Hepatocyte (in vitro differentiated cells): ENCODE results near the gene PAOX. TPM values are rescaled to one million over a fixed set of nuclear protein-coding genes. Genes with fewer than 3 reads are reported as not detected.
"Not testable (repeated sequence)": the region's sequence is repeated elsewhere in the genome, so short reads cannot be mapped to it uniquely, and the experiment has no call there.

Experiments
- DNase-seq: peaks from one replicate; pipeline ENCODE4 v3.0.0-alpha.2; 2016; ENCODE audit warnings: low spot score
- H2AFZ ChIP-seq: fragments of 200-600 bp; sonication (generic); 2 replicates; pipeline ENCODE4 v1.6.0; 2016; ENCODE audit warnings: antibody characterized with exemption, mild to moderate bottlenecking
- H3K27ac ChIP-seq: fragments of 200-600 bp; sonication (generic); 2 replicates; pipeline ENCODE4 v1.5.1; 2016; ENCODE audit warnings: mild to moderate bottlenecking
- H3K27me3 ChIP-seq: fragments of 200-600 bp; sonication (generic); 2 replicates; pipeline ENCODE4 v1.6.1; 2016
- H3K36me3 ChIP-seq: fragments of 200-600 bp; sonication (generic); replicated peaks from 2 replicates; pipeline ENCODE4 v1.5.1; 2016; ENCODE audit warnings: low read depth; ENCODE audit not compliant: insufficient read depth
- H3K4me1 ChIP-seq: fragments of 200-600 bp; sonication (generic); 2 replicates; pipeline ENCODE4 v1.5.1; 2016; ENCODE audit warnings: mild to moderate bottlenecking, moderate library complexity; ENCODE audit not compliant: insufficient read depth
- H3K4me2 ChIP-seq: fragments of 200-600 bp; sonication (generic); 2 replicates; pipeline ENCODE4 v1.6.0; 2016
- H3K4me3 ChIP-seq: fragments of 200-600 bp; sonication (generic); 2 replicates; pipeline ENCODE4 v1.5.1; 2016; ENCODE audit warnings: mild to moderate bottlenecking
- H3K79me2 ChIP-seq: fragments of 200-600 bp; sonication (generic); 2 replicates; pipeline ENCODE4 v1.6.0; 2017; ENCODE audit warnings: mild to moderate bottlenecking
- H3K9me2 ChIP-seq: fragments of 200-600 bp; sonication (generic); replicated peaks from 2 replicates; pipeline ENCODE4 v1.6.0; 2017; ENCODE audit warnings: mild to moderate bottlenecking; ENCODE audit not compliant: insufficient read depth
- H3K9me3 ChIP-seq: fragments of 200-600 bp; sonication (generic); 2 replicates; pipeline ENCODE4 v1.5.1; 2016; ENCODE audit warnings: low read depth, mild to moderate bottlenecking
- H4K20me1 ChIP-seq: fragments of 200-600 bp; sonication (generic); 2 replicates; pipeline ENCODE4 v1.6.0; 2016; ENCODE audit warnings: mild to moderate bottlenecking; ENCODE audit not compliant: insufficient read depth, poor library complexity, severe bottlenecking
- EZH2 ChIP-seq: fragments of 200-600 bp; sonication (generic); IDR thresholded peaks from 2 replicates; pipeline ENCODE4 v1.6.1; 2016; ENCODE audit warnings: antibody characterized with exemption, mild to moderate bottlenecking, borderline replicate concordance
- EZH2phosphoT487 ChIP-seq: fragments of 200-600 bp; sonication (generic); IDR thresholded peaks from one replicate; pipeline ENCODE4 v1.6.1; 2018; ENCODE audit warnings: antibody characterized with exemption, mild to moderate bottlenecking, low read depth, moderate library complexity; ENCODE audit not compliant: unreplicated experiment, severe bottlenecking
- WGBS: methylation state at CpG from one replicate; pipeline ENCODE4 v1.1.6; 2016; ENCODE audit warnings: low lambda C conversion rate; ENCODE audit errors: missing lambda C conversion rate; 5-methylcytosine and 5-hydroxymethylcytosine counted together
- polyA plus RNA-seq: library from polyadenylated mRNA; unstranded; fragments of >200 nt; fragmentation: Nextera tagmentation; extraction: Ambion mirVana; gene quantifications from 2 replicates; pipeline ENCODE4 v1.2.1, GENCODE V29; 2016
- total RNA-seq: library from RNA; depleted of rRNA; stranded (reverse); fragments of >200 nt; gene quantifications from 2 replicates; pipeline ENCODE4 v1.2.3, GENCODE V29; 2014
- TF ChIP-seq, protein P1 (sequence below): fragments of 200-600 bp; sonication (generic); IDR thresholded peaks from 2 replicates; pipeline ENCODE4 v1.5.1; 2016; ENCODE audit warnings: antibody characterized with exemption, mild to moderate bottlenecking; ENCODE audit not compliant: poor library complexity

Gene PAOX
- total and polyA plus RNA-seq, 2 experiments from 2014 or later, result 11.5 to 19.6 TPM

DNA sequence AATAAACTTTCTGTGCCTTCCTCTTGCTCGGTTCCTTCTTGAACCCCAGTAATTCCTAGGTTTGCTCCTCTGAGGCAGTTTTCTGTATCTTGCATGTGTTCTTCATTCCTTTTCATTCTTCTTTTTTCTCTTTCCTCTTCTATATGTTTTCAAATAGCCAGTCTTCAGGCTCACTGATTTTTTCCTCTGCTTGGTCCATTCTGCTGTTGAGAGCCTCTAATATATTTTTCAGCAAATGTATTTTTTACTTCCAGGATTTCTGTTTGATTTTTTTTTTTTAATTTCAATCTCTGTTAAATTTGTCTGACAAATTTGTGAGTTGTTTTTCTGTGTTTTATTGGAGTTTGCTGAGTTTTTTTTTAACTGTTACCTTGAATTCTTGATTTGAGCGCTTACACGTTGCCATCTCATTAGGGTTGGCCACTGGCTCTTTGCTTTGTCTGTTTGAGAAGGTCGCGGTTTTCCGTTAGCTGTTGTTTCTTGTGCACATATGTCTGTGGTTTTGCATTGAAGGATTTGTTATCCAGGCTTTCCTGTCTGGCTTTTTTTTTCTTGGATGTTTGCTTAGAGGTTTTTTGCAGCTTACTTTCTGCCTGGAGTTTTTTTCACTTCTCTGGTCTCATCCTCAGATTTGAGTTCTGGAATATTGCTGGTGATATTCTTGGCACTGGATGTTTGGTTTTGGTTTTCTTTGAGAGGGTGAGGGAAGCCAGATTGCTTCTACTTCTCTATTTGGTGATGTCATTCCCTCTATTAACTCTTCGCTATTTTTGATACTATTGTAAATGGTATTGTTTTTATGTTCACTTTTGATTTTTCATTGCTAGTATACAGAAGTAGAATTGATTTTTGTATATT, 32.7 kb downstream of the PAOX start:
- no peak for TF ChIP-seq EZH2phosphoT487
- TF ChIP-seq EZH2, result no peak
- TF ChIP-seq, protein P1, sequence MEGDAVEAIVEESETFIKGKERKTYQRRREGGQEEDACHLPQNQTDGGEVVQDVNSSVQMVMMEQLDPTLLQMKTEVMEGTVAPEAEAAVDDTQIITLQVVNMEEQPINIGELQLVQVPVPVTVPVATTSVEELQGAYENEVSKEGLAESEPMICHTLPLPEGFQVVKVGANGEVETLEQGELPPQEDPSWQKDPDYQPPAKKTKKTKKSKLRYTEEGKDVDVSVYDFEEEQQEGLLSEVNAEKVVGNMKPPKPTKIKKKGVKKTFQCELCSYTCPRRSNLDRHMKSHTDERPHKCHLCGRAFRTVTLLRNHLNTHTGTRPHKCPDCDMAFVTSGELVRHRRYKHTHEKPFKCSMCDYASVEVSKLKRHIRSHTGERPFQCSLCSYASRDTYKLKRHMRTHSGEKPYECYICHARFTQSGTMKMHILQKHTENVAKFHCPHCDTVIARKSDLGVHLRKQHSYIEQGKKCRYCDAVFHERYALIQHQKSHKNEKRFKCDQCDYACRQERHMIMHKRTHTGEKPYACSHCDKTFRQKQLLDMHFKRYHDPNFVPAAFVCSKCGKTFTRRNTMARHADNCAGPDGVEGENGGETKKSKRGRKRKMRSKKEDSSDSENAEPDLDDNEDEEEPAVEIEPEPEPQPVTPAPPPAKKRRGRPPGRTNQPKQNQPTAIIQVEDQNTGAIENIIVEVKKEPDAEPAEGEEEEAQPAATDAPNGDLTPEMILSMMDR, result no peak
- Histone ChIP-seq H3K4me1 (no peaks in the 10 kb centered on the region), H2AFZ (no peak overlapping the region), H3K36me3 (peaks cover 28% of the 10 kb centered on the region), H3K4me3 (no peak overlapping the region), H3K9me3 (peaks cover 22% of the 10 kb centered on the region), H3K79me2 (peaks cover 59% of the 10 kb centered on the region), H3K9me2 (no peaks in the 10 kb centered on the region), H3K27ac (no peak overlapping the region), H4K20me1 (no peaks in the 10 kb centered on the region), H3K4me2 (no peak overlapping the region), H3K27me3 (no peaks in the 10 kb centered on the region)
- WGBS, result 95% methylated on average over 7 of the region's 7 CpGs
- no peak for DNase-seq

DNA sequence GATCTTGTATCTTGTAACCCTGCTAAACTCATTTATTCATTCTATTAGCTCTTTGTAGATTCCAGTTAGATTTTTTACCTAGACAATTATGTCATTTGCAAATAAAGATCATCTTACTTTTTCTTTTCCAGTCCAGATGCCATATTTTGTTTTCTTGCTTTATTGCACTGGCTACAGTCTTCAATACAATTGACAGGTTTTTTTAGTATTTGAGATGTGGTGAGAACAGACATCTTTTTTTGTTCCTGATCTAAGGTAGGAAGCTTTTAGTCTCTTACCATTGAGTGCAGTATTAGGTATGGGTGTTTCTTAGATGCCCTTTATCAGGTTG, 33.3 kb downstream of the PAOX start:
- H3K36me3 ChIP-seq, result peaks cover 28% of the 10 kb centered on the region
- H3K79me2 ChIP-seq, result peaks cover 54% of the 10 kb centered on the region
- no peaks in the 10 kb centered on the region for H3K27me3 ChIP-seq
- no peaks in the 10 kb centered on the region for H3K4me1 ChIP-seq
- DNase-seq, result no peak
- H3K27ac ChIP-seq, result no peak overlapping the region
- no peak overlapping the region for H2AFZ ChIP-seq
- H3K4me2 ChIP-seq, result no peak overlapping the region
- no peaks in the 10 kb centered on the region for H4K20me1 ChIP-seq
- H3K9me2 ChIP-seq, result no peaks in the 10 kb centered on the region
- no peak overlapping the region for H3K4me3 ChIP-seq
- TF ChIP-seq EZH2, result no peak
- TF ChIP-seq, protein P1, result no peak
- peaks cover 22% of the 10 kb centered on the region for H3K9me3 ChIP-seq

- H3K79me2 ChIP-seq, result peaks cover 35% of the 10 kb centered on the region
- H3K36me3 ChIP-seq, result peaks cover 28% of the 10 kb centered on the region
- H3K4me2 ChIP-seq, H3K4me1 ChIP-seq, H3K27ac ChIP-seq, H3K4me3 ChIP-seq, H3K27me3 ChIP-seq, H2AFZ ChIP-seq, H3K9me2 ChIP-seq, H4K20me1 ChIP-seq, DNase-seq: not testable (repeated sequence)
- H3K9me3 ChIP-seq, result peaks cover 22% of the 10 kb centered on the region
- WGBS, result 98% methylated on average over 17 of the region's 23 CpGs
Observed at GRCh38 chr10:133414401-133414800, 35.3 kb downstream of the PAOX start.

- Histone ChIP-seq H3K9me2 (no peaks in the 10 kb centered on the region), H3K9me3 (peaks cover 20% of the 10 kb centered on the region), H3K4me1 (no peaks in the 10 kb centered on the region), H3K4me2 (no peak overlapping the region), H3K4me3 (no peak overlapping the region), H3K36me3 (peaks cover 28% of the 10 kb centered on the region), H3K79me2 (peaks cover 21% of the 10 kb centered on the region), H3K27me3 (no peaks in the 10 kb centered on the region), H3K27ac (no peak overlapping the region), H4K20me1 (no peaks in the 10 kb centered on the region), H2AFZ (no peak overlapping the region)
- 95% methylated on average over 25 of the region's 25 CpGs for WGBS
- TF ChIP-seq, protein P1, result no peak
- TF ChIP-seq EZH2, result no peak
- no peak for TF ChIP-seq EZH2phosphoT487
- DNase-seq, result no peak
Observed at GRCh38 chr10:133415752-133416151, 36.7 kb downstream of the PAOX start.
